ENCODE data around the gene PATL2.

DNA sequence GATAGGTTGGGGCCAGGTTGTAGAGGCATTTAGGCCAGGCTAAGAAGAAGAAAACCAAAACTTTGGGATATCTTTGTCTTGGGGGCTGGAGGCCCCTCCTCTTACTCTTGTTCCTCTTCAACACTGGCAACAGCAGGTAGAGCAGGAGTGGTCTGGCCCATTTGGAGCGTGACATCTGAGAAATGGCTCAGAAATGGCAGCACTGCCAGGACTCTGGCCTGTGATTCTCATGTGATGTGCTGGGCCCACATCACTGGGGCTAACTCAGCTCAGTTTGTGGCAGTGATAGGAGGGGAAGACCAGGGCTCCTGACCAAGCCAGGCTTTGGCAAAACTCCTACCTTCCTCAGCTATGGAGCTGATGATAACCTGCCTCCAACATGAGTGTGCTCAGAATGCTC lies 18.5 kb downstream of the PATL2 start:
- TF ChIP-seq, protein P1, sequence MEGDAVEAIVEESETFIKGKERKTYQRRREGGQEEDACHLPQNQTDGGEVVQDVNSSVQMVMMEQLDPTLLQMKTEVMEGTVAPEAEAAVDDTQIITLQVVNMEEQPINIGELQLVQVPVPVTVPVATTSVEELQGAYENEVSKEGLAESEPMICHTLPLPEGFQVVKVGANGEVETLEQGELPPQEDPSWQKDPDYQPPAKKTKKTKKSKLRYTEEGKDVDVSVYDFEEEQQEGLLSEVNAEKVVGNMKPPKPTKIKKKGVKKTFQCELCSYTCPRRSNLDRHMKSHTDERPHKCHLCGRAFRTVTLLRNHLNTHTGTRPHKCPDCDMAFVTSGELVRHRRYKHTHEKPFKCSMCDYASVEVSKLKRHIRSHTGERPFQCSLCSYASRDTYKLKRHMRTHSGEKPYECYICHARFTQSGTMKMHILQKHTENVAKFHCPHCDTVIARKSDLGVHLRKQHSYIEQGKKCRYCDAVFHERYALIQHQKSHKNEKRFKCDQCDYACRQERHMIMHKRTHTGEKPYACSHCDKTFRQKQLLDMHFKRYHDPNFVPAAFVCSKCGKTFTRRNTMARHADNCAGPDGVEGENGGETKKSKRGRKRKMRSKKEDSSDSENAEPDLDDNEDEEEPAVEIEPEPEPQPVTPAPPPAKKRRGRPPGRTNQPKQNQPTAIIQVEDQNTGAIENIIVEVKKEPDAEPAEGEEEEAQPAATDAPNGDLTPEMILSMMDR (IDR thresholded peaks at IDR 0.05; ENCODE audit: low read depth, low read length) = no peak
- TF ChIP-seq POLR2A (IDR thresholded peaks at IDR 0.05; ENCODE audit: extremely low read depth, insufficient read length) = no peak
- TF ChIP-seq, protein P2, sequence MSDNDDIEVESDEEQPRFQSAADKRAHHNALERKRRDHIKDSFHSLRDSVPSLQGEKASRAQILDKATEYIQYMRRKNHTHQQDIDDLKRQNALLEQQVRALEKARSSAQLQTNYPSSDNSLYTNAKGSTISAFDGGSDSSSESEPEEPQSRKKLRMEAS (IDR thresholded peaks at IDR 0.05; ENCODE audit: low read depth, low read length) = no peak
- no peak for TF ChIP-seq MYC (IDR thresholded peaks at IDR 0.05; ENCODE audit: low read depth, low read length)

Data from NB4 (cell line).